IPS DF 4.7 (cell line): ENCODE data around the gene CHTF18.
"Not testable (repeated sequence)": the region's sequence is repeated elsewhere in the genome, so short reads cannot be mapped to it uniquely, and the experiment has no call there.

ENCODE experiments used
- DNase-seq: peaks from one replicate; pipeline ENCODE4 v3.0.0-alpha.2; 2013; ENCODE audit warnings: low spot score; ENCODE audit errors: extremely low read depth

The CHTF18 gene

GRCh38 chr16:804193-805048, 16.0 kb downstream of the CHTF18 start:
- no peak for DNase-seq

GRCh38 chr16:805474-805873, 17.1 kb downstream of the CHTF18 start:
- DNase-seq: no peak

- no peak for DNase-seq
Observed at GRCh38 chr16:807347-808084, 19.1 kb downstream of the CHTF18 start.

GRCh38 chr16:808085-808386, 19.6 kb downstream of the CHTF18 start:
- DNase-seq: no peak

- peak; percentile 19 for DNase-seq
Observed at GRCh38 chr16:813204-813915, 24.9 kb downstream of the CHTF18 start.

- no peak for DNase-seq
Observed at GRCh38 chr16:813916-814412, 25.5 kb downstream of the CHTF18 start.

- DNase-seq: no peak
Observed at GRCh38 chr16:814974-815373, 26.6 kb downstream of the CHTF18 start.

- no peak for DNase-seq
Observed at GRCh38 chr16:815861-816260, 27.4 kb downstream of the CHTF18 start.

- DNase-seq: no peak
Observed at GRCh38 chr16:817001-817906, 28.8 kb downstream of the CHTF18 start.

GRCh38 chr16:818132-818531, 29.7 kb downstream of the CHTF18 start:
- DNase-seq: no peak

- no peak for DNase-seq
Observed at GRCh38 chr16:818592-818991, 30.2 kb downstream of the CHTF18 start.

GRCh38 chr16:819336-820043, 31.1 kb downstream of the CHTF18 start:
- DNase-seq: no peak

GRCh38 chr16:820044-820408, 31.6 kb downstream of the CHTF18 start:
- not testable (repeated sequence) for DNase-seq

GRCh38 chr16:820748-821147, 32.3 kb downstream of the CHTF18 start:
- DNase-seq: no peak

- DNase-seq: no peak
Observed at GRCh38 chr16:821751-822150, 33.3 kb downstream of the CHTF18 start.

- no peak for DNase-seq
Observed at GRCh38 chr16:822174-822908, 33.9 kb downstream of the CHTF18 start.

- DNase-seq: no peak
Observed at GRCh38 chr16:822909-823297, 34.5 kb downstream of the CHTF18 start.

- DNase-seq: no peak
Observed at GRCh38 chr16:824194-824593, 35.8 kb downstream of the CHTF18 start.

GRCh38 chr16:824601-825000, 36.2 kb downstream of the CHTF18 start:
- DNase-seq: no peak
